Esophagus squamous epithelium (tissue), 4 donors: Measurements from ENCODE around the gene CDY1B.
"Not testable (repeated sequence)": the region's sequence is repeated elsewhere in the genome, so short reads cannot be mapped to it uniquely, and the experiment has no call there.

ENCODE experiments used
- CTCF ChIP-seq, 6 experiments: fragments of 450-650 bp in 4 of 6; fragments of 200-600 bp in 2 of 6; sonication (generic) in 2 of 6; IDR thresholded peaks; one replicate each; pipeline ENCODE4 v1.5.1; 2016 to 2019; ENCODE audit warnings: antibody characterized with exemption in 6 of 6, mild to moderate bottlenecking in 4 of 6, moderate library complexity in 4 of 6
- POLR2A ChIP-seq, 4 donors: fragments of 450-650 bp; IDR thresholded peaks; one replicate each; pipeline ENCODE4 v1.6.1; 2017; ENCODE audit warnings: antibody characterized with exemption in 4 of 4, mild to moderate bottlenecking in 4 of 4, moderate library complexity in 3 of 4

DNA sequence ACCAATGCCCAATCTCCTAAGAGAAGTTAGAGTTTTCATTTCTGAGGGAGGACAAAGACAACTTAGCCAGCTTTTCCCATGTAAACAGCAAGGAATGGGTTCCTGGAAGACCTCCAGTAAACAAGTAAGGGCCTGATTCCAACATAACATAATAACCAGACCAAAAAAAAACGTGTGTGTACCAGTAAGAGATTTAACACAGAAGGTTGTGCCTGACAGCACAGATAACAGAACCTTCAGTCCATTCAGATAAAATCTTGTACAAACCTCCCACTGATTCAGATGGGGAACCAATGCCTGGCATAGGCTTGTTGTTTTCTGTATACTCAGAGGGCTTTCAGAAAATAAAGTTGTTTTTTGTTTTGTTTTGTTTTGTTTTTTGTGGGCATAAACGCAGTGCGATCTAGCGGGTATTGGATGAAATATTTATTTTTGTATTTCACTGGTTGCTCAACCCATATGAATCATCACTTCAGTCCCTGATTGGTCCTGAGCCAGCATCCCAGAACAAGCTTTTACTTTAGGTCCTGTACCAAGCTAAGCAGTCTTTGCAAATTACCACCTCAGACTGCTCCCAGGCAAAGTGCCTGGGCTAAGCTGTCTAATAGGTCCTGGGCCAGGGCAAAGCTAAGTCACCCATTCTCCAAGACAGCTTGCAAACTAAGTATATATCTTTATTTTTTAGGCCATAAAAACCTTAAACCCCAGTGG is 8.7 kb downstream of the CDY1B start:
- not testable (repeated sequence) for TF ChIP-seq CTCF, POLR2A (IDR thresholded peaks at IDR 0.05)
